Activated naive CD4-positive, alpha-beta T cell treated with Interleukin-2 at 50 U/mL for 16 hours (primary cell): ENCODE data around the gene FAM167B.

Experiments used
- DNase-seq: peaks from one replicate; pipeline ENCODE4 v3.0.0-alpha.2; 2020

The FAM167B gene

DNA sequence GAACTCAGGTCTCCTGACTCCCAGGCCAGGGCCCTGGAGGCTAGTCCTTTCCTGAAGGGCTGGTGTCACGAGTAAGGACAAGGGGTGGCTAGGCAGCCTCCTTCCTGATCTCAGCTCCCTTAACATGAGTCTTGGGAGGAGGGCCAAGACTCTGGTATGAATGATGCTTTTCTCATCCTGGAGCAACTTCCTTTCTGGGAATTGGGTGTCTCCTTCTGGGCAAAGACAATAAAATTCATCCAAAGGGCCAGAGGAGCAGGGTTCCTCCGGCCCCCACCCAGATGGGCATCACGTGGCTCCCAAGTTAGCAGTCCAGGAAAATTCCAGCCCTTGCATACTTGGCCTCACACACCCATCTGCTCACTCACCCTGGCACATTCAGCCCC, at the start of gene FAM167B:
TSS of gene FAM167B (plus strand) at position 335 of the 386 bp plus-strand sequence. CDS start 200 bp downstream, outside the sequence.
- no peak for DNase-seq

- no peak for DNase-seq
These were observed 49.2 kb upstream of the FAM167B start for GRCh38 chr1:32197837-32198236.

- no peak for DNase-seq
These were observed 48.6 kb upstream of the FAM167B start for GRCh38 chr1:32198237-32199042.

DNA sequence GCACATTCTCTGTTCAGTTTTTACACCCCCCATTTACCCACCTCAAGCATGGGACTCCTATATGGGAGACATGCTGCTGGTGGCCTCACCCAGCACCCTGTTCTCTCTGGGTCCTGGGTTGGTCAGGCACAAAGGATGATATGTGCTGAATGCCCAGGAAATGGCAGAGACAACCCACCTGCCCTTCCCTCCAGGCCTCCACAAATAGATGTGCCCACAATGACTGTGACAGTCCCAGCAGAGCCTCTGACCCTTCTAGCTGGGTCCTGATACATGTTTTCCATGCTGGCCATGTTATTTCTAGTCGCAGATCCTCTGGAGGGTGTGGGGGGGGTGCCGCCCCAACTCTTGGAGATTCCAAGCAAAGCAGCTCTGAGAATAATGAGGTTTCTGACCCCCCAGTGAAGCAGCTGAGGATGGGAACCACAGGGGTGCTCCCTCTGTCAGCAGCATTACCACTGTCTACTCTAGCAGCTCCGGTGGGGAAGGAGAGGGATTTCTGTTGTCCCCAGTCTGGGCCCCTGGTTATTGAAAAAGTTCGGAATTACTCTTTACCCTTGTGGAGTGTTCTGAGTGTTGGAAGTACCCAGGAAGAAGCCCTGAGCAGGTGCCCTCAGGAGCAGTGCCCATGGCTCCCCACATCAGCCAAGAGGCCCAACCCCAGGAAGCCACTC, 47.8 kb upstream of the FAM167B start:
- DNase-seq, result no peak

DNA sequence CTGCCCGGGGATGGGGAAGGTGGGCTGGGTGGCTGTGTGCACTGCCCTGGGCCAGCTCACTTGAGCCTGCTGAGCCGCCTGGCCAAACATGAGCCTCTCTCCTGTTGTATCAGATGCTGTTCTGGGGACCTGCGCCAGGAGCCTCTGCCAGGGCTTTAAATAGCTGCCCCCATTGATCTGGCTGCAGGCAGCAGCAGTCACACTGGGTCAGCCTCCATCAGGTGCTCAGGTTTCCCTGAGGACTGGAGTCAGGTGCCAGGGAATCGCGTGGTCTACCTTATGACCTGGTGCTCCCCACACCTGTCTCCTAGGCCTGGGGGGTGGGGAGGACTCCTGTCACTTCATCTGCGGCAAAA, 47.3 kb upstream of the FAM167B start:
- no peak for DNase-seq

DNA sequence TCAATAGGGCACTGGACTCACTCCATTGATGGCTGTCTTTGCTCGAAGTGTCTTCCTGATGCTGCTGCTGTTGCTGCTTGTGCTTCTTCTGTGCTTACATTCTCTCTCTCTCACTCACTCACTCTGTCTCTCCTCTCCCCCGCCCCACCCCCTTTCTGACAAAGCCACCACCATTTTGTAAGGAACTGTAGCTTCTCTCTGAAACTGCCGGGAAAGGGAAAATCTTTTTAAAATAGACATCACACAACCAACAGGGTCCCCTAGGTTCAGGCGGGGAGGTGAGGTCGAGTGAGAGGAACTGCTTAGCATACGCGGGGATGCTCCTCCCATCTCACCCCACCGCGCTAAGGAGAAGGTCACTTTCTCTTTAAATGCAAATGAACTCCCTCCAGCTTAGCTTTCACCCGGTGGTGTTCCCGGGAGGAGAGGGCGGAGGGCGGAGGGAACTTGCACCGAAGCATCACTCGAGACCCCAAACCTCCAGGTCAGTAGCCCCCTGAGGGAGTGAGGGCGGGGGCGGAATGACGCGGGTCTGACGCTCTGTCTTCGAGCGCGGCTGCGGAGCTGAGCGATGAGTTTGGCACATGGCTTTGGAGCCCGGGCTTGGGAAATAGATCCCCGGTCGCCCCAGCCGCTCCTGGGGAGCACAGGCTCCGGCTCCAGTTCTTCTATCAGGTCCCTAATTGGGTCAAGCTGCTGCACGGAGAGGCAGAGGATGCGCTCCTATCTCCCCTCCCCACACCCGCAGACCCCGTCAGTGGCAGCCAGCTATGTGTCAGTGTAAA, 46.6 kb upstream of the FAM167B start, which contains the start of gene CCDC28B:
TSS of gene CCDC28B (plus strand) at position 370 of the 785 bp plus-strand sequence. CDS start 1,341 bp downstream, outside the sequence.
- peak; percentile 52 for DNase-seq

- DNase-seq, result peak; percentile 76
These were observed 45.8 kb upstream of the FAM167B start for GRCh38 chr1:32201011-32201855.

- DNase-seq, result no peak
These were observed 42.1 kb upstream of the FAM167B start for GRCh38 chr1:32204943-32205361.

DNA sequence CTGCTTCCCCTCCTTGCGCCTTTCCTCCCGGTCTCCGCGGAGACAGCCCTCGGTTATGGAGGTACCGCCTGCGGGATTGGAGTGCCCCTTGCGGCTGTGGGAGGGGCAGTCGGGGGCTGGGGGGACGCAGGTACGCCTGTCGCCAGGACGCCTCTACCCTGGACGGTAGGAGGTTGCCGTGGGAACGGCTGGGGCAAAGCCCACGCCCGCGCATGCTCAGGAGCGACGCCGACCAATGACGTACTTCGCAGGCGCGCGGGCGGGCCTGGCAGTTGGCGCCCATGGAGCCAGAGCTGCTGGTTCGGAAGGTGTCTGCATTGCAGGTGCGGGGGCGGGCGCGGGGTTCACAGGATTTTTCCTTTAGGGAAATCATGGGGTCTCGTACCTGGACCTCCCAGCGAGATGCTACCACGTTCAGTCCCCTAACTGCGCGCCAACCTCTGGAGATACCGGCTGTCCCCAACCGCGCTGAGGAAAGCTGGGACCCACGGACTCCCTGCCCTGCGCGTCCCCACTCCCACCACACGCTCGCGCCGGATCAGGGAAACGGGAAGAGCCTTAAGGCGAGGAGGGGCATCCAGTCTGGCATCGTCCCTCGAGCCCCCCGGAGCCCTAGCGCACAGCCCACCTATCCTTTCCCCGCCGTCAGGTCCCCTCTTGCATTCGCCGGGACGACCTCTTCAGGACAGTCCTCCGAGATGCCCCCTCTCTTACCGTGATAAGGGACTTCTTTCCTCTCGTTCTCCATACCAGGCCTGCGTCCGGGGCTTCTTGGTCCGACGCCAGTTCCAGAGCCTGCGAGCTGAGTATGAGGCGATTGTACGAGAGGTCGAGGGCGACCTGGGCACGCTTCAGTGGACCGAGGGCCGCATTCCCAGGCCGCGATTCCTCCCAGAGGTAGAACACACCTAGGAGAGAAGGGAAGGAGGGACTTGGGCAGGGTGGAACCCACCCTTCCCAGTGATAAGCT, 41.3 kb upstream of the FAM167B start, which contains the start of gene IQCC:
TSS of gene IQCC (plus strand) at position 271 of the 970 bp plus-strand sequence. CDS start at position 282, 11 bp downstream.
- DNase-seq, result peak; percentile 84

- no peak for DNase-seq
These were observed 38.6 kb upstream of the FAM167B start for GRCh38 chr1:32208469-32208868.

DNA sequence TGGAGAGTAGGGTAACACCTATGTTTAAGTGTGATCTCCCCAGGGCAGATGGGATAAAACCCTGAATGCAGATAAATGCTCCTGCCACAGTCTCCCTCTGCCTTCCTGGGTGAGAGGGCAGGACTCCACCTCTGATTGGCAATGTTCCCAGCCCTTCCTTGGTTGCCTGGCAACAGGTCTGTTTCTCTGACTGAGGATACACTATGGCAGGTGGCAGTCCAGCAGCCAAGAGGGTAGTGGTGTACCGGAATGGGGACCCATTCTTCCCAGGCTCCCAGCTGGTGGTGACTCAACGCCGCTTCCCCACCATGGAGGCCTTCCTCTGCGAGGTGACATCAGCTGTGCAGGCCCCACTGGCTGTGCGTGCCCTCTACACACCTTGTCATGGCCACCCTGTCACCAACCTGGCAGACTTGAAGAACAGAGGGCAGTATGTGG, 38.1 kb upstream of the FAM167B start, which contains the start of gene DCDC2B:
TSS of gene DCDC2B (plus strand) at position 199 of the 438 bp plus-strand sequence. CDS start at position 204, 5 bp downstream.
- DNase-seq, result no peak

DNA sequence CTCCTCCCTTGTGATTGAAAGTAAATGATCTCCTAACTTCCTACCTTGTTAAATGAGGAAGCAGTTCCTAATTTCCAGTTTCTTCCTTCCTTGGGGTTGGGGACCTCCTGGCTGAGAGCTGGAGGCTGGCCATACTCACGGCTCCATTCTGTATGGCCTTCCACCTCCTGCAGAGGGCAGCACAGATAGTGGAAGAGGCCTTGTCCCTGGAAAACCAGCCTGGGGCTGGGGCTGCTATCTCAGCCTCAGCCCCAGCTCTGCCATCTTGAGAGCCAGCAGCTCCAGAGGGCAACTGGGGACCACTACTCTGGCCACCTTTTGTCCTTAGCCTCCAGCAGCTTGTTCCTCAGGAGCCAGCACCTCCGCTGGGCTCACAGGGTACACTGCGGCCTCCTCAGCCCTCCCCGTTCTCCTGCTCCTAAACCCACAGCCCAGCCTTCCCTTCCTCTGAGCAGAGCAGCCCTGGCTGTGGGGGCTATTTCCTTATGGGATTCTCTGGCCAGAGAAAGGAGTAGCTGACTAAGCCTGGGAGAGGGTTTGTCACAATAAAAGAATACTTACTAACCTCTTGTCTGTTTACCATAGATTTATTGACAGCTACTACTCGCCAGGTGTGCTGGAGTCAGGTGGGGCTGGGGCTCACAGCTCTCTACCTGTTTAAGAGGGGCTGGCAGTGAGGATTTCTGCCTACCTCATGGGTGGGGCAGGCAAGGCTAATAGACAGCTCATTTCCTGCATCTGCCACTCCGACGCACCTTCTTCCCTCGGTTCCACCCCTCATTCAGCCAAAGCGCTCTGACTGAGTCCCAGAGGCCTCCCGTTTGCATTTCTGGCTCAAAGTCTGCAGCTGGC, 31.2 kb upstream of the FAM167B start:
- peak; percentile 63 for DNase-seq

DNA sequence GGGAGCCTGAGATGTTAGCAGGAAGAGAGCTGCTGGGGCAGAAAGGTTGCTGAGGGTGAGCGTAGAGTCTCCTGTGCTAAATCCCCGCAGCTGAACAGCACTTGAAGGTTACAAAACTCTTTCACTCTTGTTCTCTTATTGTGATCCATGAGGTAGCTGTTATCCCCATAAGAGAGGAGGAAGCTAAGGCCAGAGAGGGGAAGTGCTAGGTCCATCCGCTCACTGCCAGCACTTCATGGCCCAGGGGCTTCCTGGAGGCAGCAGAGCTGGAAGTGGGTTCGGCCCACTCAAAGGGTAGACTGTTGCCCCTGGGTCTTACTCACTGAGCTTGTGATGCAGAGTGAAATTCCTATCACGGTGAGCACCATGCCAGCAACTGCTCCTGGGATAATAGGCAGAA, 30.5 kb upstream of the FAM167B start:
- DNase-seq, result no peak

DNA sequence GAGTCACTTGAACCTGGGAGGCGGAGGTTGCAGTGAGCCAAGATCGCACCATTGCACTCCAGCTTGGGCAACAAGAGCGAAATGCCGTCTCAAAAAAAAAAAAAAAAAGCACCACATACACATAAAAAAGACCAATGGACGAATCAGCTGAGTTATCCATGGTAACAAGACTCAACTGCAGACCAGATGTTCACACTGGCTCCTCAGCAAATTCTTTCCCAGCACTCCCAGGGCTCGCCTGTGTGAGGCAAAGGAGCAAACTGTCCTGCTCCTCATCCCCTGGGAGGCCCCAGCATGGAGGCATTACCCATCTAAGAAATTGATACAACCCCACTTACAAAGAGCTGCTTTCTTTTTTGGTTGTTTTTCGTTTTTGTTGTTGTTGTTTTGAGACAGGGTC, 28.0 kb upstream of the FAM167B start:
- no peak for DNase-seq

GRCh38 chr1:32220746-32221580, 26.1 kb upstream of the FAM167B start:
- DNase-seq, result no peak

DNA sequence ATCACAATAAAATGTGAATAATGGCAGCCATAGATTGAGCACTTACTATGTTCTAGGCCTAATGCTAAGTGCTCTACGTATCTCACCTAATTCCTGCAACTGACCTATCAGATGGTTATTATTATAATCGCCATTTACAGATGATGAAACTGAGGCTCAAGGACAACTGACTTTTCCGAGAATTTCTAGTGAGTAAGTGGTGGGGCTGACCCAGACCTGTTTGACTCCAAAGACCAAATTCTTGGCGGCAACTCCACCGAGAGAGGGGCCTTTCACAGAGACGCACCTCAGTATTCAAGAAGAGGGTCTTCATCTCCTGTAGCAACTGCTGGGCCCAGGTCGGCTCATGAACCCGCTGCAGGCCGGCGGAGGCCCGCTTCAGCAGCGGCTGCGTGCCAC, 25.4 kb upstream of the FAM167B start:
- DNase-seq, result no peak

- peak; percentile 93 for DNase-seq
These were observed 24.9 kb upstream of the FAM167B start, which contains the start of the genes EIF3I and TMEM234 for GRCh38 chr1:32221980-32222755. Gene EIF3I, plus strand, starts transcription at chr1:32222407. Its CDS starts 35 bp downstream, at chr1:32222442. Gene TMEM234, minus strand, starts transcription at chr1:32222353. Its CDS starts 31 bp downstream, at chr1:32222322.

GRCh38 chr1:32223683-32224082, 23.3 kb upstream of the FAM167B start:
- no peak for DNase-seq
